ENCODE results near the gene SLC44A2.

SLC44A2 gene

DNA sequence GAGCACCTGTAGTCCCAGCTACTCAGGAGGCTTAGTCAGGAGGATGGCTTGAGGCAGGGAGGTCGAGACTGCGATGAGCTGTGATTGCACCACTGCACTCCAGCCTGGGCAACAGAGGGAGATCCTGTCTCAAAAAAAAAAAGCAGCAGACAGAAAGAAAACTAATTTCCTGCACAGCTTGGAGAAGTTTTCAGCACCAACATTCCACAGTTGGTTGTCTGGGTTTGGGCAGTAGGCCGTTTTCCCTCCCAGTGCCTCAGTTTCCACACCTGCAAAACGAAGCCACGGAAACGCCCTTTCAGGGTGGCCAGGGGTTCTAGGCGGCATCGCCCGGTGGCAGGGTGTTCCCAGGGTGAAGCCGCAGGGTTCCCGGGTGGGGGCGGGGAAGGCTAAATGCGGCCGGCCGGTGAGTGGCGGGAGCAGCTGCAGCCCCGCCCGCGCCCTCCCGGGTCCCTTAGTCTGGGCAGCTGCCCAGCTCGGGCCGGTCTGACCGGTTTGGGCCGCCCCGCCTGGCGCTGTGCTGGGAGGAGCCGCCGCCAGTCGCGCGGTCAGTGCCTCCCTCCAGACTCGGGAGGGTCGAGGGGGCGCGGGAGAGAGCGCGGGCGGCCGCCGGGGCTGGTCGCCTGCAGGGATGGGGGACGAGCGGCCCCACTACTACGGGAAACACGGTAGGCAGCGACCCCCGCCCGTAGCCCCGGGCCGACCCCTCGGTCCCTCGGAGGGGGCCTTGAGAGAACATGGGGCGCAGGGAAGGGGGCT lies at the start of gene SLC44A2:
Gene SLC44A2 (plus strand): TSS at position 551 of the 759 bp plus-strand sequence. CDS start 81 bp downstream, at position 632.
- no peak for DNase-seq (ENCODE audit: low read depth in 2 of 2)

DNA sequence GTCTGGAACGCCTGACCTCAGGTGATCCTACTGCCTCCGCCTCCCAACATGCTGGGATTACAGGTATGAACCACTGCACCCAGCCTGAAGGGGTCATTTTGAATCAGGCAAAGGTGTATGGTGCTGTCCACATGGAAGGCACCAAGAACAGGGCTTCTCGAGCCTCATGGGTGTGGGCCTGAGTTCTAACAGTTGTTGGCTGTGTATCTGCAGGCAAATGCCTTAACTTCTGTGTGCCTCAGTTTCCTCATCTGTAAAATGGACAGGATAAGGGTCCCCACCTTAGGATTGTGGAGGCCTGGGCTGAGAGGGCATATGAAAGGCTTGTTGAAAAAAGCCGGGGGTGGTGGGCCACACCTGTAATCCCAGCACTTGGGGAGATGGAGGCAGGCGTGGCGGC lies 47.4 kb upstream of the SLC44A2 start:
- DNase-seq (ENCODE audit: low read depth in 2 of 2), result no peak

DNA sequence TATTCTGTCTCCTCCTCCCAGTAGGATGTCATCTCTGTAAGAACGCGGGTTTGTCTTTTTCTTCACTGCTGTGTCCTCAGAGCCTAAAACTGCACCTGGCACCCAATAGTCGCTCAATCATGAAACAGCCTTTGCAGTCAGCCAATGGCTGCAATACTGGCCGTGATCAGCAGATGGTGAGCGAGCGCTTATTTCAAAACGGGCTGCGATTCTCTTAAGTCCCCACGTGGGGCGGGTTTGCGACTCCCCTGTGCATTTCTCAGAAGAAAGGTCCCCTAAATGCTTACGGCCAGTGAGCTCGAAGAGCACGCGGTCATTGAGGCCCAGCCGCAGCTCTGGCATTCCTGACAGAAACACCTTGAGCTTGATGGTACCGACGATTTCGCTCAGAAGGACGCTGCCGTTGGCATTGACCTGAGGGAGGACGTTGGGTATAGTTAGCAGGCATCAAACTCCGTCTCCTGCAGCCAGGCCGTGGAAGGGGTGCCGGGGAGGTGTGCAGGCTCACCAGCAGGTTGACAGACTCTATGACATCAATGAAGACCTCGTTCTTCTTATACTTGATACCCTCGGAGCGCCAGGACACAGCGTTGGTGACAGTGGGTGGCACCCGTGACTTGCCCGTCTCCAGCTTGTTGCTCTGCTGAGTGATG lies 44.2 kb upstream of the SLC44A2 start:
- DNase-seq (ENCODE audit: low read depth in 2 of 2), result peak; percentile 75 to 79

DNA sequence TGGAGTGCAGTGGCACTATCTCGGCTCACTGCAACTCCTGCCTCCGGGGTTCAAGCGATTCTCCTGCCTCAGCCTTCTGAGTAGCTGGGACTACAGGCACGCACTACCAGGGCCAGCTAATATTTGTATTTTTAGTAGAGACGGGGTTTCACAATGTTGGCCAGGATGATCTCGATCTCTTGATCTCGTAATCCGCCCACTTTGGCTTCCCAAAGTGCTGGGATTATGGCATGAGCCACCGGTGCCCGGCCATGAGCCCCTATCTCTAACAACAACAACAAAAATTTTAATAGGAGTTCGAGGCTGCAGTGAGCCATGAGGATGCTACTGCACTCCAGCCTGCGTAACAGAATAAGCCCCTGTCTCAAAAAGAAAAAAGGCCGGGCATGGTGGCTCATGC lies 43.3 kb upstream of the SLC44A2 start:
- no peak for DNase-seq (ENCODE audit: low read depth in 2 of 2)

DNA sequence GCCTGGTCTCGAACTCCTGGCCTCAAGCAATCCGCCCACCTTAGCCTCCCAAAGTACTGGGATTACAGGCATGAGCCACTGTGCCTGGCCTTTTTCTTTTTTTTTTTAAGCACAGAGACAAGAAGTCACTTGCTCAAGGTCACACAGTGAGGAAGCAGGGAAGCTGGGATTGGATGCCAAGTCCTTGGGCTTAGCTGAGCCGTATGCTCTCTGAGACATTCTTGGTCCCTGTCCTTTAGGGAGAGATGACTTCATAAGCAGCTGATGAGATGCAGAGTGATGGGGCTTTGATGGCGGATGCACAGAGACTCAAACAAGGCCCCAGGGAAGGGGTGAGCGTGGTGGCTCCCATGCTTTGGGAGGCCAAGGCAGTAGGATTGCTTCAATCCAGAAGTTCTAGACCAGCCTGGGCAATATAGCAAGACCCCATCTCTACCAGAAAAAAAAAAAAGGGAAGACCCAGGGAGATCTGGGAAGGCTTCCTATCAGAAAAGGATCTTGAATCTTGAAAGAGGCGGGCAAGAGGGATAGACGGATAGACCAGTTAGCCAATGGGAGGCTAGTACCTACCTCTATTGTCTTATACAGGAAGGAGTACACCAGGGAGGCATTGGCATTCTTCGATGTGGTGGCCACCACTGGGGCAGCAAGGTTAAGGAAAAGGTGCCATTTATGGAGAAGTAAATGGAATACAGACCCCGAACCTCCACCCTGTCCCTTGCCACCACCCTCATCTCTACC lies 42.1 kb upstream of the SLC44A2 start:
- DNase-seq (ENCODE audit: low read depth in 2 of 2), result no peak

DNA sequence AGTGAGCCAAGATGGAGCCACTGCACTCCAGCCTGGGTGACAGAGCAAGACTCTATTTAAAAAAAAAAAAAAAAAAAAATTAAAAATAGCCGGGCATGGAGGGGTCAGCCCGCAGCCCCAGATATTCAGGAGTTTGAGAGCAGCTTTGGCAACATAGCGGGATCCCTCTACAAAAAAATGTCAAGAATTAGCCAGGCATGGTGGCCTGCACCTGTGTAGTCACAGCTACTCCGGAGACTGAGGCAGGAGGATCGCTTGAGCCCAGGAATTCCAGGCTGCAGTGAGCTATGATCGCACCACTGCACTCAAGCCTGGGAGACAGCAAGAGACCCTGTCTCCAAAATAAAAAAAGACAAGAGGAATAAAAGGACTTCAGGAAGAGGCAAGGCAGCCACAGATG lies 39.0 kb upstream of the SLC44A2 start:
- DNase-seq (ENCODE audit: low read depth in 2 of 2), result no peak

DNA sequence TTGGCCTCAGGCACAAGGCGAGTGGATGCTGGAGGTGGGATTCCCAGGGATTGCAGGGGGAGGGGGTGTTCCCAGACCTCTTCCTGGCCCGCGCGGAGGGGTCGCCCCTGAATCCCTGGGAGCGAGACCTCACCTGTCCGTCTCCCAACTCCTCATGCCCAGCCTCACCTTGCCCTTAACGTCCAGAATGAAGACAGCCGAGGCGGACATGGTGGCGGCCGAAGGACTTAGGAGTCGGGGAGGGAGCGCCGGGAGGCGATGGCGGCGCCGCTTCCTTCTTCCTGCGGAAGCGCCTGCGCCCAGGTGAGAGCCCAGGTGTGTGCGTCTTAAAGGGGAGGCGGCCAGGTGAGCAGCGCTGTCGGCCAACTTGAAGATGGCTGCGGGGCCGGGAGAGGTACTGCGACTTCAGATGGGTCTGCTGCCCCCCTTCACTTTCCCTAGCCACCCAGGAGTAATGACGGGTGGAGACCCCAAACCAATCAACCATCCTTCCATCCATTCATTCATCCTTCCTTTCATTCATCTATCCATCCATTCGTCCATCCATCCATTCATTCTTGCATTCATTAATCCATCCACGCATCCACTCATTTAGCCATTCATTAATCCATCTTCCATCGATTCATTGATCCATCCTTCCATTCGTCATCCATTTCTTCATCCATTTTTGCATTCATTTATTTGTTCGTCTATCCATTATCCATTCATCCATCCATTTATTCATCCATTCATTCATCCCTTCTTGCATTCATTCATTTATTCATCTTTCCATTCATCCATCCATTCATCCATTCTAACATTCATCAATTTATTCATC lies 38.1 kb upstream of the SLC44A2 start, which contains the start of gene AP1M2:
Gene AP1M2 (minus strand): TSS at position 291 of the 817 bp plus-strand sequence. CDS start 81 bp downstream, at position 210.
- DNase-seq (ENCODE audit: low read depth in 2 of 2), result no peak

DNA sequence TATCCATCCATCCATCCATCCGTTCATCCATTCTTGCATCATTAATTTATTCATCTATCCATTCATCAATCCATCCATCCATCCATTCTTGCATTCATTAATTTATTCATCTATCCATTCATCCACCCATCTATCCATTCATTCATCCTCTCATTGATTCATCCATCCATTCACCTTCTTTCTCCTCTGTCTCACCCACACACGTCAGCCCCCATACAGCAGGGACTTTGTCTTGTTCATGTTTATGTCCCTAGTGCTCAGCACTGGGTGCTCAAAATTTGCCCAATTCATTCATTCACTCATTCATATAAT lies 37.6 kb upstream of the SLC44A2 start:
- DNase-seq (ENCODE audit: low read depth in 2 of 2), result no peak

DNA sequence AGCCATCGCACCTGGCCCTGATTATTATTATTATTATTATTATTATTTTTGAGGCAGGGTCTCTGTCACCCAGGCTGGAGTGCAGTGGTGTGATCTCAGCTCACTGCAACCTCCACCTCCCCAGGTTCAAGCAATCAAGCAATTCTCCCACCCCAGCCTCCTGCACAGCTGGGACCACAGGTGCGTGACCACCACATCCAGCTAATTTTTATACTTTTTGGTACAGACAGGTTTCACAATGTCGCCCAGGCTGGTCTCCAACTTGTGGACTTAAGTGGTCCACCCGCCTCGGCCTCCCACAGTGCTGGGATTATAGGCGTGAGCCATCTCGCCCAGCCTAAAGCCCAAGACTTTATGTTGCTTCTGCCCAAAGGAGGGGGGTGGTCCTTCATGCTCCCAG lies 32.2 kb upstream of the SLC44A2 start:
- DNase-seq (ENCODE audit: low read depth in 2 of 2), result no peak

DNA sequence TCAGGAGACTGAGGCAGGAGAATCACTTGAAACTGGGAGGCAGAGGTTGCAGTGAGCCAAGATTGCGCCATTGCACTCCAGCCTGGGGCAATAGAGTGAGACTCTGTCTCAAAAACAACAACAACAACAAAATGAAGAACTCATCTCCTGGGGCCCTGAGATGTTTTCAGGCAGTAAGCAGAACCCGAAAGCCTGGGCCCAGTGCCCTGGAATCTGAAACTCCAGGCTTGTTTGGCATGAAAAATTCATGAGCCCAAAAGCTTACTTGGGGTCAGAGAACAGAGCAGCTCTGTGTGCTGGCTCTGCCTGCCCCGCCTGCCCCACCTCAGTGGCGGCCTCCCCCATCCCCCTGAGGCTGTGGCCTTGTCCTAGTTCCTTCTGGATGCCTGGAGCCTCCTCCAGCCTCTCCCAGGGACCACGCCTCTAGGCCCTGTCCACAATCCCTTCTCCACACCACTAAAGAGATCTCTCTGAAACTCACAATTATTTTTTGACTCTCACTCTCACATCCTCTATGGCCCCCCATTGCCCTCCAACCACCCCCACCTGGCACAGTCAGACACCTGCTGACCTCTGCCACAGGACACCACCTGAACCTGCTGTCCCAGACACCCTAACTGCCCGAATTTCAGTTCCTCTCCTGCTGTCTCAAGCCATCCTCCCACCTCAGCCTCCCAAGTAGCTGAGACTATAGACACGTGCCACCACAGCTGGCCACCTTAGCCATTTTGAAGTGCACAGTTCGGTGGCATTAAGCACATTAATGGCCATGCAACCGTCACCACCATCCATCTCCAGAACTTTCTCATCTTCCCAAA lies 31.3 kb upstream of the SLC44A2 start:
- no peak for DNase-seq (ENCODE audit: low read depth in 2 of 2)

DNA sequence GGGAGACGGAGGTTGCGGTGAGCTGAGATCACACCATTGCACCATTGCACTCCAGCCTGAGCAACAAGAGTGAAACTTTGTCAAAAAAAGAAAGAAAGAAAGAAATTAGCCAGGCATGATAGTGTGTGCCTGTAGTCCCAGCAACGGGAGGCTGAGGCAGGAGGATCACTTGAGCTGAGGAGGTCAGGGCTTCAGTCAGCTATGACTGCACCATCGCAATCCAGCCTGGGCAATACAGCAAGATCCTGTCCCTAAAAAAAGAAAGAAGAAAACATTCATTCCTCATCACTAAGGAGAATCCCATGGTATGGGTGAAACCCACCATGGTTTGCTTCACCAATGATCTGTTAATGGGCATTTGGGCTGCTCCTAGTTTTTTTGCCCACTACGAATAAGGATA lies 25.2 kb upstream of the SLC44A2 start:
- DNase-seq (ENCODE audit: low read depth in 2 of 2), result no peak

DNA sequence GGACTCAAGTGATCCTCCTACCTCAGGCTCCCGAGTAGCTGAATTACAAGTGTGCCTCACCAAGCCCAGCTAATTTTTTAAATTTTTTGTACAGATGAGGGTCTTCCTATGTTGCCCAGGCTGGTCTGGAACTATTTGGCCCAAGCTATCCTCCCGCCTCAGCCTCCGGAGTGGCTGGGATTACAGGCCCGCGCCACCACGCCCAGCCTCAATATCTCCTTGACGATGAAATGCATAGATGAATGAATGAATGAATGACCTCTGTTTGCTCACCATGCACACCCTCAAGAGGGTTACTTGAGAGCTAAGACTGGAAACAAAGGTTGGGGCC lies 23.4 kb upstream of the SLC44A2 start:
- DNase-seq (ENCODE audit: low read depth in 2 of 2), result no peak

DNA sequence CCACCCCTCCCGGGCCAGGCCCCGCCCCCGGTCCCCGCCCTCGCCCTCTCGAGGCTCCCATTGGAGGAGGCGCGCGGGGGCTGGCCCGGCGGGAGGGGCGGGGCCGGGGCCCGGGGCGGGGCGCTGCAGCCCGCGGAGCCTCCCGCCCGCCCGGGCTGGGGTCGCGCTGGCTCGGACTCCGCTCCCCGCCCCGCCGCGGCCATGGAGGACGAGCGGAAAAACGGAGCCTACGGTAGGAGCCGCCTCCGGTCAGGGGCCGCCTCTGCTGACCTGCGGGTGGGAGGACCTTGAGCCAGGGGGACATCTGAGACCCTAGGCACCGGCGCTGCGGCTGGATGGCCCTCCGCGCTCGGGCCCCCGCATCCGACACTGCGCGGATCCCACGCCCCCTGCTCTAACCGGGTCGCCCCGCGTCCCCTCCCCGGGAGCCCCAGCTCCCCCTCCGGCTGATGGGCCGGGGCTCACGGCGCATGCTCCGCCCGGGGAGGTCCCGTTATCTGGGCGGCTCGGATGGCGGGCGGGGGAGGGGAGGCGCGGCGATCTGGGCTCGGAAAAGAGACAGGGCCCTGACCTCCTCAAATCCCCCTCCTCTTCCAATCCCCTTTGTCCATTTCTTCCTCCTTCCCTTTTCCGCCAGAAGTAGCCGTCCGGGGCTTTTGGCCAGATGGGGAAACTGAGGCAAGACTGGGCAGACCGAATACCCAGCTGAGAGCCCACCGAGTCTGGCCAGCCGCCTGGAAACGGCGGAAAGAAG lies 22.8 kb upstream of the SLC44A2 start:
- peak; percentile 83 to 84 for DNase-seq (ENCODE audit: low read depth in 2 of 2)

DNA sequence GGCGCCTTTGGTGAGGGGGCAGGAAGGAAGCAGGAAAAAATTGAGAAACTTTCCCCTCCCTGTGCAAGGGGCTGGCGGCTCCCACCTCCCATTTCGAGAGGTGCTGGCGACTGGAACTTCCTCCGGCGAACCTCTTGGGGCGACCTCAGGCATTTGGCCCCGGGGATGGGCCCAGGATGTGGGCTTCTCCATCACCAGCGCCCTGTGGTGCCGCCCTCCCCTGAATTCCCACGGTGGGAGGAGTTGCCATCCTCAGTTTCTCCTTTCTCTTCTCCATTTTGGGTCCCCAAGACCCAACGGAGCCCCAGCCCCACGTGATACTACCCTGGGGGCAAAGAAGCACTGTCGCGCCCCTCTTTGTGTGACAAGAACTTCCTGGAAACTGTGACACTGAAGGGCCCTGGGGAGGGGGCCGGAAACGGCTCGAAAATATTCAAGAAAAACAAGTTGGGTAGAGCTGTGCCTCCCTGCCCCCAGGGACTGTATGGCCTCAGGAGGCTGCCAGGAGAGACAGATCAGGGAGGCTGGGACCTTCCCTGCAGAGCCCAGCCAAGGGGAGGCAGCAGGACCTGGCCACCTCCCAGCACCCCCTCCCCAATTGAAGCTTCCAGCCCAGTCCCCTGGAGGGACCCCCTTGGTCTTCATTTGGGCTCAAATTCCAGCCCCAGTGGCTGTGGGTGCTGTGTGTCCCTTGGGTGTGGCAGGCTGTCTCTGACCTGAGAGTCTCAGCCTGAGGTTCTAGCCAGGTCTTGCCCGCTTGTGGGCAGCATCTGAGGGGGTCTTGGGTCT lies 22.1 kb upstream of the SLC44A2 start:
- DNase-seq (ENCODE audit: low read depth in 2 of 2), result peak; percentile 59 to 64

DNA sequence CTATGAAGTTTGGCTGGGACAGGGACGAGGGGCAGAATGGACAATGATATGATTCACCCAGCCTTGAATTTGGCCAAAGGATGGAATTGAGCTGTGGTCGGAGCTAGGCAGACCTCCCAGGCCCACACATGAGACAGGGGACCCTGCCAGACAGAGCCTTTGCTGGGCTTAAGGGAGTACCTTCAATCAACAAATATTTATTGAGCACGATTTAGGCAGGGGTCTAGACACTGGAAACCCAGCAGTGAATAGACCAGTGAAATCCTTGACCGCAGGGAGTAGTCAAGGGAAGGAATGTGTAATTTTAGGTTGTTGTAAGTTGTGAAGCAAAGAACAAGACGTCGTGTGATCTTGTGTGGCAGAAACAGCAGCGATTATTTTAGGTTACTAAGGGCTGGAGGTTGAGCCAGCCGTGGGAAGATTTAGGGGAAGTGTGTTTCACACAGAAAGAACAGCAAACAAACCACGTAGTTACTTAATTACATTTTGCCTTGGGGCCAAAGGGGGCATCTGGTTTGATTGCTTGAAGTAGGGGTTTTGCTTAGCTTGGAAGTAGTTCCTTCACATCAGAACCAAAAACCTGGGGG lies 21.4 kb upstream of the SLC44A2 start:
- DNase-seq (ENCODE audit: low read depth in 2 of 2), result peak in 1 of 2 donors; percentile 7

DNA sequence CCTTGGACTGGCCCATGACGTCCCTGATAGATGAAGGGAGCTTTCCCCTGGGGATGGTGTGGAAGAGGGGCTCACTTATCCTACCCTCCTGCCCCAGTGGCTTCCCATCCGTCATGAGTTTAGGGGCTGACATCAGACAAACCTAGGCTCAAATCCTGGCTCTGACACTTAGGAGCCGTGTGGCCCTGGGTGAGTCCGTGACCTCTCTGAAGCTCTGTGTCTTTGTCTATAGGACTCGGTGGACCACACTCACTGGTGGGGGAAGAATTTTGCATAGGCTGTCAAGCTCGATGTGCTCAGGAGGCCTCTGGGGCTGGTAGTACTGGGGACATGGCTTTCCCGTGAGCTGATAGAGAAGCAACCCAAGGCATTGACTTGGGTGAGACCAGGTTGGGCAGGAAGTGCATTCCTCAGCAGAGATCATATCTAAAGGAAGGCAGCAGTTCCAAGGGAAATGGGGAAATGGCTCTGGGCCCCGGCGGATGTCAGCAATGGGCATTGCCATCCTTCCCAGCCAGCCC lies 20.8 kb upstream of the SLC44A2 start:
- DNase-seq (ENCODE audit: low read depth in 2 of 2), result no peak

DNA sequence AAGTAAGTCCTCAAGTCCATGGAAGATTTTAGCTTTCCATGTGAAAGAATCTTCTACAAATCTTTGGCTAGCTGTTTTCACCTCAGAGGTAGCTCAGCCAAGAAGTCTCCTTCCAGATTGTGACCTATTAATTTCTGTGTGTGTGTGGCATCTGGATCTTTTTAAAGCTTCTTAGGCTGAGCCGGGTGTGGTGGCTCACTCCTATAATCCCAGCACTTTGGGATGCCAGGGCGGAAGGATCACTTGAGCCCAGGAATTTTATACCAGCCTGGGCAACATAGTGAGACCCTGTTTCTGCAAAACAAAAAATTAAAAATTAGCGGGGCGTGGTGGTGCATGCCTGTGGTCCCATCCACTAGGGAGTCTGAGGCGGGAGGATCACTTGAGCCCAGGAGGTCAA lies 13.4 kb upstream of the SLC44A2 start:
- no peak for DNase-seq (ENCODE audit: low read depth in 2 of 2)

DNA sequence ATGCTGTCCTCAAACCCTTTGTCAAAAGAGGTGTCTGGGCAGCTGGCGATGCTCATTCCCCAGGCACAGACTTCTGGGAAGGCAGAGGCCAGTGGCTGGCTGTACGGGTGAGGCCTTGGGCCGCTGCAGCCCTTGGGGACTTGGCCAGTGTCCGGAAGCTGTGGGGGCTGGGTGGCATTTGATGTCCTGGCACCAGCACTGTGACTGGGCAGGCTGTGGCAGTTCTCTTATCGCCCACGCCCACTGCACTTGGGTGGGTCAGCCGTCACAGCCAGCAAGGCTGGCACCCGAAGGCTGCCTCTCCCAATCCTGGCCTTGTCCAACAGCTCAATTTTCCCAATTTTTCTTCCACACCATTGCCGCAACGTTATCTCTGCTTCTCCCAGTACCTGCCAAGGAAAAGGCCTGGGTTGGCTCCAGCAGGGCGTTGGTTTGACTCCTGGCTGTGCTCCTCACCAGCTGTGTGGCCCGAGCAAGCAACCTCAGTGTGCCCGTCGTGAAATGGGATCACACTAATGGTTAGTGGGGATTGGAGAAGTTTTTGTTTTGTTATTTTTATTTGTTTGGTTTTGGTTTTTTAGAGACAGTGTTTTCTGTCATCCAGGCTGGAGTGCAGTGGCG lies 12.7 kb upstream of the SLC44A2 start:
- no peak for DNase-seq (ENCODE audit: low read depth in 2 of 2)

Data from stimulated activated CD8-positive, alpha-beta memory T cell treated with anti-CD3 and anti-CD28 coated beads, Interleukin-15, amount 100 ng/mL, for 48 hours (primary cell).